GM12892 (cell line): Measurements from ENCODE around the gene LRP11.

Experiments used
- POLR2A ChIP-seq: IDR thresholded peaks from 2 replicates; pipeline ENCODE4 v1.6.1; 2011; ENCODE audit warnings: low read depth, low read length, control low read depth
- POLR2AphosphoS5 ChIP-seq: IDR thresholded peaks from 2 replicates; pipeline ENCODE4 v1.6.1; 2011; ENCODE audit warnings: low read depth, low read length, control low read depth
- TAF1 ChIP-seq: IDR thresholded peaks from 2 replicates; pipeline ENCODE4 v1.6.1; 2011; ENCODE audit warnings: low read depth, mild to moderate bottlenecking, control low read depth, low read length, borderline replicate concordance

DNA sequence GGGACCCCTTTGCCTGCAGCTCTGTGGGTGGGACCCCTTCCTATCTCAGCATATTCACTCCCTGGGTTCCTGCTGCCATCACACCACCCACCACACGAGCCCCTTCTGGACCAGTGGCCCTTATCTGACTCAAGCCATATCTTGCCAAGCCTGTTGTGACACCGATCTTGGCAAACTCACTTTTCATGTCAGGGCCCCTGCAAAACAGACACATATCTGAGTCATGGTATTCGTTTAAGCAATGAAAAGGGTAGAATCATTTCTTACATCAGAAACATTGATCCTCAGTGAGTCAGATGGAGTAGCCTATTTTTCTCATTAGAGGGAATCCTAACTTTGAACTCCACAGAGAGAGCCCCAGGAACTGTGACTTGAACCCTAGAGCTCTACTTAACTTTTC lies 23.2 kb upstream of the LRP11 start:
- TF ChIP-seq POLR2AphosphoS5 (no peak), TAF1 (no peak), POLR2A (no peak)
